Epidermal melanocyte (primary cell): ENCODE results near the gene PYGO2.

Experiments
- DNase-seq: peaks from one replicate; pipeline ENCODE4 v3.0.0; 2011; ENCODE audit warnings: low spot score; ENCODE audit not compliant: insufficient read length

Gene PYGO2

GRCh38 chr1:154963643-154964042, 2.1 kb upstream of the PYGO2 start:
- DNase-seq: no peak

GRCh38 chr1:154962795-154963330, 1.3 kb upstream of the PYGO2 start:
- DNase-seq: no peak

DNA sequence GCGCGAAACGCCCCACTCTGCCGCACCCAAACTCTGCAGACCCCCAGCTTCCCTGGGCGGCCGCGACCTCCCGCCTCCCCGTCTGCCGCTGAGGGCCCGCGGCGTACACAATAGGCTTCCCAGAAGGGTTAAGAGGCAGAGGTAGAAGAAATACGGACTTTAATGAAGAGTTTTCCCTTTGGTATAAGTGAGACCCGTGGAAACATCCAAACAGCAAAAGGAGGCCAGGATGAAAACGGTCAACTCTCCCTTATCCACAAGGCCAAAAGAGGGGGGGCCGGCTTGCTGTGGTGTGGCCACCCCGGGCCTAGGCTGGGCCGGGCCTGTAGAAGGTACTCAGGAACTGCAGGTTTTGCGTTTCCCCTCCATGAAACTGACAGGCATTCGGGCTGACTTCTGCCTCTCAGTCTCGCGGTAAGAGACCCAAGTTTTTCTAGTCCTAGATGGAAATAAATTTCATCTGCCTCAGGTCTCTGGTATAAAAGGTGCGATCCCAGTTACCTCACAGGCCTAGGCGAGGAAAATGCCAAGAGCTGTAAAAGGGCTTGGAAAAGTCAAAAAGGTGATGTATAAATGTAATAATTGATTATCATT, 671 bp upstream of the PYGO2 start:
- no peak for DNase-seq

- DNase-seq: no peak
These were observed 991 bp downstream of the PYGO2 start for GRCh38 chr1:154960446-154961136.

- DNase-seq: no peak
These were observed 2.2 kb downstream of the PYGO2 start for GRCh38 chr1:154959426-154959780.

DNA sequence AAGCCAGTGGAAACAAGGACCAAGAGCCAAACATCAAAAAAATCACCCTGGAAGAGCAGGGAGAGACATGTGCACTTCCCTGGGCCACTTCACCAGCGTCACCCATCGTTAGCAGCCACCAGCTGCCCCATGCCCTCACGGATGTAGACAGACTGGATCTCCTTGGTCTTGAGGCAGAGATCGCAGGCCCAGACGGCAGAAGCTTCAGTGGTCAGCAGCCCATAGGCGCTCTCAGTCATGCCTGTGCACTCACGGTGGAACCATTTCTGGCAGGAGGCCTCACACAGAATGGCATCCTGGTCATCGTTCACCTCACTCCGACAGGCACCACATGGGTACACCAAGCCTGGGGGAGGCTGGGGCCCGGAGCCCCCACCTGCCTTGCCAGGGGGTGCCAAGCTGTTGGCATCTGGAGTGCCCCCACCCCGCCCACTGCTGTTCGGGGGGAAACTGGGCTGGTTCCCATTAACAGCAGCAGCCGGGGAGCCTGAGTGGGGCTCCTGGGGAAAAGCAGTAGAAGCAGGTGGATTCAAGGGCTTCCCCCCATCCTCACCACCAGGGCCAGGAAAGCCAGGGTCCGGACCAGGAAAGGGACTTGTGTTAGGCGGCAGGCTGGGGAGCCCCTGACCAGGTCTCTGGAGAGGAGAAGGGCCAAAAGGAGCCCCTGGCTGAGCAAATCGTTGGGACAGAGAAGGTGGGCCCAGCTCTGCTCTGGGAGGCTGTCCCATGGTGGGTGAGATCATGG, 2.7 kb downstream of the PYGO2 start:
- DNase-seq: no peak

- no peak for DNase-seq
These were observed 3.5 kb downstream of the PYGO2 start for GRCh38 chr1:154958036-154958435.

GRCh38 chr1:154957091-154957657, 4.4 kb downstream of the PYGO2 start:
- no peak for DNase-seq

- DNase-seq: no peak
These were observed 5.0 kb downstream of the PYGO2 start for GRCh38 chr1:154956544-154956941.

- peak; percentile 99 for DNase-seq
These were observed 5.7 kb downstream of the PYGO2 start, which contains the start of gene PBXIP1 for GRCh38 chr1:154955718-154956543. Gene PBXIP1 (minus strand): TSS chr1:154956099. CDS start chr1:154953721, 2,378 bp downstream.

DNA sequence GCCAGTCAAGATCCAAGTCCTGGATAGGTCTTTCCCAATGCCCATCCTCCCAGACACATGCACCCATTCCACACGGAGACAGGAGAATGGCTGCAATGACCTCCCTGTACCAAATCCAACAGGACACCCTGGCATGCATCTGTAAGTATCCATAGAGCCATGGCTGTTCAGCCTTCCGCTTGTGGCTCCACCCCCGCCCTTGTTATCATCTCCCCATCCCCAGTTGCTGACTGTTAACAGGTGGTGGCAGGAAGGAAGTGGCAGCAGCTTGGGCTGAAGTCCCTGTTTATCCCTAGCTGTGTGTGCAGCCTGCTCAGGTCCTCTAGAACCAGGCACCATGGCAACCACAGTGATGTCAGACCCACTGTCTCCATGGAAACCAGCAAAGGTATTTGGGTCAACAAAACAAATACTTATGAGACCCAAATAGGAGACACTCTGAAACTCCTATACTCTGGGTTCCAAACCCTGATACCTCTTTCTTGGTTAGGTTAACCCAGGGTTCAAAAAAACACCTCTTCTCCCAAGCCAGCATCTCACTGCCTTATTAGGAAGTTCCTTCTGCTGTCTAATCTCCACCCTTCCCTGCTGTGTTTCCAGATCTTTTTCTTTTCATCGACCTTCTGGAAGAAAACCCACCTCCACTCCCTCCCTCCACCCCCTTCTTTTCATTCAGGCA, 6.4 kb downstream of the PYGO2 start:
- no peak for DNase-seq

GRCh38 chr1:154954541-154954940, 7.0 kb downstream of the PYGO2 start:
- no peak for DNase-seq

GRCh38 chr1:154953611-154954038, 8.0 kb downstream of the PYGO2 start:
- no peak for DNase-seq

- no peak for DNase-seq
These were observed 8.9 kb downstream of the PYGO2 start for GRCh38 chr1:154952664-154953063.

GRCh38 chr1:154951901-154952657, 9.5 kb downstream of the PYGO2 start:
- no peak for DNase-seq

GRCh38 chr1:154948079-154948478, 13.5 kb downstream of the PYGO2 start:
- DNase-seq: no peak

- DNase-seq: no peak
These were observed 15.4 kb downstream of the PYGO2 start for GRCh38 chr1:154945962-154946850.

- no peak for DNase-seq
These were observed 16.2 kb downstream of the PYGO2 start for GRCh38 chr1:154945160-154945961.
